NCI-H748 (cell line): Measurements from ENCODE around the gene BUB1B.

Experiments used
- DNase-seq: peaks from one replicate; lab custom pipeline; 2025; ENCODE audit not compliant: unreplicated experiment; lab: John Stamatoyannopoulos, UW

The BUB1B gene

DNA sequence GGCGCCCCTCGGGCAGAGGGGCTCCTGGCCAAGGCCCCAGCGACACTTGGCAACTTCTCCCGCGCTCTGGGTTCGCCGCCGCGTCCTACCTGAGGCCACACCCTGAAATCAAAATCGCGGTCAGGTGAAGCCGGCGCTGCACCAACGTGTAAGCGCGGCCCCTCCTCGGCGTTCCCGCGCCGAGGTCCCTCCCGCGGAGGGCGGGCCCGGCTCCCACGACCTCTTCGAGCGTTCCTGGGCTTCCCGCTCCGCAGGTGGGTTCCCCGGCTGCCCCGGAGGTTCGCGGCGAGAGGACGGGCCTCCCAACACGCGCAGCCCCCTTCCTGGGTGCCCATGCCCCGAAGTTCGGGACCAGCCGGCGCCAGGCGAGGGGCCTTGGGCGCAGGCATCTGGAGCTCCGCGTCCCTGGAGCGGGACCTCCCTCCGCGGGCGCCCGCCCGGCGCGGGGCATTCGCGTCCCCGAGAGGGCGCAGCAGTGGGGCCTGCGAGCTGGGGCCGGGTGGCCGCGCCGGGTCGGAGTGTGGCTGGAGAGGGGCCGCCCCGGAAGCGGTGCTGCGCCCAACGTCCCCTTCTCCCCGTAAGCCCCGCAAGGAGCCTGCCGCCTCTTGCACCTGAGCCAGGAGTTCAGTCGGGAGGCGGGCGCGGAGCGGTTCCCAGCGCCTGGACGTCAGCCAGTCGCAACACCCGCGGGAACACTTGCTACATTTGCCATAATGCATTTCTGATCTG lies 91.7 kb downstream of the BUB1B start:
- DNase-seq, result peak; percentile 72

DNA sequence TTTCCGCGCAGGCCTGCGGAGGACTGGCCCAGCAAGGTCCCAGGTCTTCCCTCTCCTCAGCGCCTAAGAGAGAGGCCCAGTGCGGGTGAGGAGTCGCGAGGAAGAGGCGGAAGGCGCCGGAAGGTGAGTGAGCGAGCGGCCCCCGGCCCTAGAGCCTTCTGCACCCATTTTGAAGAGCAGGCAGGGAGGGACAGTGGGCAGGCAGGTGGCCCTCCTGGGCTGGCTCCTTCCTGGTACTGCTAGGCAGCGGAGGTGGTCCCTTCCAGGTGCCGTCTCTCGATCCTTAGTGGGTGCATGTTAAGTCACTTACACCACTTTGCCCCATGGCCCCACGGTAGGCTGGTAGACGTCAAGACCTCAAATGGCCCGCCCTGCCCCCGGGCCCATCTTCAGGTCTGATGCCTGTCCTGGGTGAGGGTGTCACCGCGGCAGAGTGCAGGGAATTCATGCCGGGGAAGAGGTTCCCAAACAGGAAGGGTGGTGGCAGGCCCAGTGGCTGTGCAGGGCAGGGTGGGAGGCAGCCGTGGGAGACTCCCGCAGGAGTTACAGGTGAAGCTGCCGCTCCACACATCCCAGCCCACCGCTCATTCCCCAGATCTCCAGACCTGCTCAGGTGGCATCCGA lies 92.4 kb downstream of the BUB1B start:
- DNase-seq, result no peak

DNA sequence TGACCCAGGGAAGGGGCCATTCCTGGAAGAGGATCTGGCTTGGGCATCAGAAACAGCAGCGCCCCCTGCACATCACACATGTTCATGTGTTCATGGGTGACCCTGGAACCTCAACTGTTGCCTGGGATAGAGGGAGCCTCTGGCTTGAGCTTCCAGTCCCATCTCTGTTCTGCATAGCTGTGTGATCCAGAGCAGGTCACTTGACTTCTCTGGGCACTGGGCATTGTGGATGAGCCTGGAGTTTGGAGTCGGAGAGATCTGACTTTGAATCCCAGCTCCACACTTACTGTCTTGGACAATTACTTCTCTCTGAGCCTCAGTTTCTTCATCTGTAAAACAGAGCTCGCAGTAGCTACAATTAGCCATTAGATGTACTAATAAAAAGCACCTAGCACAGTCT lies 93.6 kb downstream of the BUB1B start:
- DNase-seq, result no peak

DNA sequence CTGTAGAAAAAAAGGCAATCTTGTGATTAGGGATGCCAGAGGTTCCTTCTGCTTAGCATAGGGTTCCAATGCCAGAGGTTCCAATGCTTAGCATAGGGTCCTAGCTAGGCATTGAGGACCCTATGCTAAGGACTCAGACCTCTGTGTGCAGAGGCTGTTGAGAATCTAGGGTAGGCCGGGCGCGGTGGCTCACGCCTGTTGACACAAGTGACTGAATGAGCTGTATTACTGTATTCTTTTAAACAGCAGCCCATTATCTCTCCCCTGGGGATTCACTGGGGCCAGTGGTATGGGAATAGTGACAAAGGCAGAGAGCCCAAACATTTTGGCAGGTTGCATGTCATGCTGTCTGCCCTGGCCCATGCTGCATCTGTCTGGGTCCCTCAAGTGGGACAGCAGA lies 94.2 kb downstream of the BUB1B start:
- DNase-seq, result peak; percentile 41

DNA sequence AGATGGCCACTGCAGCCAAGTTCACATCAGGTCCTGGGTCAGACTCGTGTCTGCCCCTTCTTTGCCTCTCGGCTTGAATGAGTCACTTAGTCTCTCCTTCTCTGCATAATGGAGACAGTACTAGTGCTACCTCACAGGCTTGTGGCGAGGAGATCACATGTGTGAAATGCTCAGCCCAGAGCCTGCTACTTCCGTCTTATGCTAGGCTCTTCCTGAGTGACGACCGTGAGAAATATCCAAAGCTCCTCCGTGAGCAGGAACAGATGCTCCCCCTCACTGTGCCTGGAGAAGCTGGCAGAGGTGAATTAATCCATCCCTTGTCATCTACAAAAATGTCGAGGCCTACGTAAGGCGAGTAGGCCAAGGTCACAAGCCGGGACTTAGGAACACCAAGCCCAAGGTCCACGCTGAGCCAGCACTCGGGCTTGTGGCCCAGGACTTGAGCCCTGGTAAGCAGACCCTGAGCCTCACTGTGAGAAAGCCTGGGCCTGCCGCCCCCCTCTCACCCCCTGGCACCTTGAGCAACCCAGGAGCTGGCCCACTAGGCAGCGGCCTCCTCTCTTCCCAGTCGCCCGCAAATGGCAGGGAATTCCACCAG lies 95.9 kb downstream of the BUB1B start:
- no peak for DNase-seq

DNA sequence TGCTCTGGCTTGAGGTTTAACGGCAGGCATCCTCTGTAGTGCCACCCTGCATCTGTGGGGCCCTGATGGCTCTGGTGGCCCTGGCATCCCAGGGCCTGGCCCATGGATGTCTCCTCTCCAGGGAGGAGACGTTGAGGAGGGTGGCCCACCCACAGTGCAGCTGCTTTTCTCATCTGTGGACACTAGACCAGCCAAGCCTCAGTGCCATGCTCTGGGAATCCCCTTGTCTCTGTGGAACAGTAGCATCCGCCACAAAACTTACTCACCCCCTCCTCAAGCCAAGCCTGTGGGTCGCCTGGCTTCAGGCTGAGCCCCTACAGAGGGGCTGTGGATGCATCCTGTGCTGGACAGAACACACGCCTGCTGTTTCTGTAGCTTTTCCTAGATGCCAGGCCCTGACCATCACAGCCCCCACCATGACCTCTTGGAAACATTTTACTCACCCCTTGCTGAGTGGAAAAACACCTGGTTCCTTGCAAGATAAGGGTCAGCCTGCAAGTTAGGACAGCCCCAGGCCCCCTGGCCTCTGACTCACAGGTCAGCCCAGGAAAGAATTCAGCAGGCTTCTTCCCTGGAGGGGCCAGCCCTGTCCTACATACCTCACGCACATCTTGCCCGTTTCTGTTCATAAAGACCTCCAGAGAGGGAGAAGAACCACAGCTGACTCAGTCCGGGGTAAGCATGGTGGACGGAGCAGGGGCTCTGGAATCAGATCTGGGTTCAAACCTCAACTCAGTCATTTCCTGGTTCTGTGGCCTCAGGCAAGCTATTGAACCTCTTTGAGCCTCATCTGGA lies 97.0 kb downstream of the BUB1B start:
- no peak for DNase-seq

DNA sequence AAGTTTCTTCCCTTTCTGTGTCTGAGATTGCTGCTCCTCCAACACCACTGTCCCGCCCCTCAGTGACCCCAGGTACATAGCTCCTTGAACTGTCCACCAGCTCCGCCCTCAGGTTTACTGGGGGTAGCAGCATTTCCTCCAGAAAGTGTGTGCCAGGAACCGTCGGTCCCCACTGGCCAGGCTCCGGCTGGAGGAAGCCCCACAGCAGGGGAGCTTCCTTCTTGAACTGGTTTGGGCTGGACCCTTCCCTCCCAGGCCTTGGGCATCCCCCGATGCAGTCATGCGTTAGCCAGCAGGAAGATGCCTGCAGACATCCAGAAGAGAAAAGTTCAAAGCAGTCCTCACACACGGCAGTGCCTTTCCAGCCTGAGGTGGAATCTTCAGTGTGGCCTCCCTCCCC lies 97.7 kb downstream of the BUB1B start:
- DNase-seq, result no peak

DNA sequence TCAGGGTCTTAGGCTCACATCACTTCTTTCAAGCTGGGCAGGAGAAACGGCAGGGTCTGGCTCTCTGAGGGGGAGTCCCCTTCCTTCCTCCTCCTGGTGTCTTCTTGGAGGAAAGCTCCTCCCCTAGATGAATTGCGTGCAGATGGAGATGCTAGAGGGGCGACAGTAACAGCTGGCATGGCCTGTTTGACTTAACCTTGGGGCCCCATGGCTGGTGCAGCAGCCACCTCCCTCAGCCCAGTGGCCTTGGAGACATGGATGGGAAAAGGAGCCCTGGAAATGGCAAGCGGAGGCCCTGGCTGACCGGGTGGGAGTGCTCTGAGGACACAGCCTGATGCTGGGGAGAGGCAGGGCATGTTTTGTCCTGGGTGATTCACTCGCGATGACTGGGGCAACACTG lies 98.2 kb downstream of the BUB1B start:
- no peak for DNase-seq

DNA sequence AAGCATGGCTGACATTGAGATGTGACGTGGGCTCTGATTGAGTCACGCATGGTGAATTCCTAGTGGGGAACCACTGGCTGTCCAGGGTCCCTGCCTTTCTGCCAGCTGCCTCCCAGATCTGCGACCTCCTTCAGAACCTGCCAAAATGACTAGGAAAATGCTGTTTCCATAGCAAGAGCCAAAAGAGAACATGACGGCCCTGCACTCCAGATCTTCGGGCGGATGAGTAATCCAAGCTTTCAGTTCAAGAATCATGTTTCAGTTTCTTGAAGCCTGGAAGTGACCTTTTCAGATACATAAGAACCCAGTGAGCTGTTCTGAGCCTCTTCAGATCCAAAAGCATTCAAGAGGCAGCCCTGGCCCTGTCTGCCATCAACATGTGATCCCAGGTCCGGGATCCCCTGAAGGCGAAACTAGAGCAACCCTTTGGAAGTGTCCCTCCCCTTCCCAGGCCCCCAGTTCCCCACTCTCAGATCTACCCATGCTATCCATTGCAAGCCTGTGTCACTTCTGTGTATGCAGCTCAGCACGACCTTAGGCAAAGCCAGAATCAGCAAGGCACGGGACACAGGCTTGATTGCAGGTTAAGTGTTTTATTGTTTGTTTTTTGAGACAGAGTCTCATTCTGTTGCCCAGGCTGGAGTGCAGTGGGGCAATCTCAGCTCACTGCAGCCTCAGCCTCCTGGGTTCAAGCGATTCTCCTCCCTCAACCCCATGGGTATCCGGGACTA lies 102.3 kb downstream of the BUB1B start:
- DNase-seq, result no peak

DNA sequence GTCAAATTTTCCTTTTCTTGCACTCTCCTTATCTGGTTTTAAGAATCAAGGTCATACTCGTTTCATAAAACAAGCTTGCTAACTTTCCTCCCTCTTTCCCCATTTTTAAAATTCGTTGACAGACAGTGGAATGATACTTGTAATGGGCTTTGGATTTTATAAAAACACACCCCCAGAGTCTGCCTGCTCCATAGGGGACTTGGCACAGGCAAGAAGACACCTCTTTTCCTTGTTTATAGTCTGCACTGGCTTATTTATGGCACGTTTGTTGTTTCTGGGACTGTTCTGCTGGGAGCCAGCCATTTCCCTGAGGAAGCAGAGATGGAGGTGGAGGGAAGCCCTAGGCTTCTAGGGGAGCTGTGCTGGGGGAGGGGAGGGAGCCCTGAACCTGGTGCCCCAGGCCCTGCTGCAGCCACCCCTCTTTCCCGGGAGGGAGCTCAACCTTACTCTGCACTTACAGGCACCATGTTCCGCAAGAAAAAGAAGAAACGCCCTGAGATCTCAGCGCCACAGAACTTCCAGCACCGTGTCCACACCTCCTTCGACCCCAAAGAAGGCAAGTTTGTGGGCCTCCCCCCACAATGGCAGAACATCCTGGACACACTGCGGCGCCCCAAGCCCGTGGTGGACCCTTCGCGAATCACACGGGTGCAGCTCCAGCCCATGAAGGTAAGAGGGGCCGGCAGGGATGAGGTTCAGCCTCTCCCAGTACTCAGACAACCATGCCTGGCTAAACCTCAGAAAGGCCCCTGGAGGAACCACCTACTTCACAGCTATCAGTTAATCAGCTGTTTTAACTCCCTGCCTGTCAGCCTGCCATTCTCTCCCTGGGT lies 103.7 kb downstream of the BUB1B start:
- no peak for DNase-seq

DNA sequence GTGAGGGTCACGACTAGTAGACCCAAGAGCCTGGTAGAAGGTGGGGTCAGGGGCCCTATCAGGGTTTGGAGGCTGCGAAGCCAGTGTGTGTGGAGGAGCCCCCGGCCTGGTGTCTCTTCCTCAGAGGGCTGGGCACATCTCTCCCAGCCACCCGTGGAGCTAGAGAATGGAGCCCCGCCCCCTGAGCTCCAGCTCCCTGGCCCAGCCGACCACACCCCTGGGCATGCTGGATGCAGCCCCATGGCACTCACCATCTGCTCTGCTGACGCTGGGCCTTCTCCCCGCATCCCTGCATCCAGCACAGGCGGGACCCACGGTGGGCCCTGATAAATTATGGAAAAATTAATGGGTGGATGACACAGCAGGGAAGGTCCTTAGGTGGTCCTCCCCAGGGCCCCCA lies 104.5 kb downstream of the BUB1B start:
- DNase-seq, result no peak

DNA sequence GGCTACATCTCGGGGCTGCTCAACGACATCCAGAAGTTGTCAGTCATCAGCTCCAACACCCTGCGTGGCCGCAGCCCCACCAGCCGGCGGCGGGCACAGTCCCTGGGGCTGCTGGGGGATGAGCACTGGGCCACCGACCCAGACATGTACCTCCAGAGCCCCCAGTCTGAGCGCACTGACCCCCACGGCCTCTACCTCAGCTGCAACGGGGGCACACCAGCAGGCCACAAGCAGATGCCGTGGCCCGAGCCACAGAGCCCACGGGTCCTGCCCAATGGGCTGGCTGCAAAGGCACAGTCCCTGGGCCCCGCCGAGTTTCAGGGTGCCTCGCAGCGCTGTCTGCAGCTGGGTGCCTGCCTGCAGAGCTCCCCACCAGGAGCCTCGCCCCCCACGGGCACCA lies 105.0 kb downstream of the BUB1B start:
- no peak for DNase-seq

DNA sequence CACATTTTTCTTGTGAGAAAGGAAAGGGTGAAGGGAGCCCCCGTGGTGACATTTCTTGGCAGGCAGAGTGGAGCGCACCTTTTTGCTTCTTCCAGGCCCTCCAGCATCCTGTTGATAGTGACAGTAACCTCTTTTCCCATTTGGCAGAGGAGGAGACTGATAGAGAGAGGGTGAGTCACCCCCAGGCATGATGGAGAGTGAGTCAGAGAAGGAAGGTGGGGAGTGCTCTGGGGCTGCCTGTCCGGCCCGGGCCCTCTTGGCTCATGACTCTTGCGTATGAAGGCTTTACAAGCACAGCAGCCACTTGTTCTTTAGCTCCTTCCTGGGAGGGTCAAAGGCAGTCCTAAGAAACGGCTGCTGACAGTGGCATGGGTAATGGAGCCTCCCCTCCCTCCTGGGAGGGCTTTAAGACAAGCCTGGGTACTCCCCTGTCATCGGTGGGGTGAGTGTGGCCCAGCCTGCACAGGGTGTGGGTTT lies 106.0 kb downstream of the BUB1B start:
- no peak for DNase-seq

DNA sequence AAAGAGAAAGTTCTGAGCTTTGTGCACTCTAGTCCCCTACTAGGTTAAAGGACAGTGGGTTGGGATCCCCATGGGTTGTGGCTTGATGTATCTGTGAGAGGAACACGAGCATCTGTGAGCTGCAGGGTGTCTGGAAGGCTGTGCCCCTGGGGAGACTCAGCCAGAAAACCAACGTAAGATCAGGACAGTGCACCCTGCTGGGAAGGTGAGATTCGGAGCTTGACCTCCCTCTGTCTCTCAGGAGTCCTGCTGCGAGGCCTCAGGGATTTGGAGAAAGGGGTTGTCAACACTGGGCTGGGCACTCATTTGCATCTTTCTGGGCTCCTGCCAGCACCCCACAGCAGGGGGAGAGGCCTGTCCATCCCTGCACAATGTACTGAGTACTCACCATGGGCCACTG lies 106.8 kb downstream of the BUB1B start:
- DNase-seq, result no peak

DNA sequence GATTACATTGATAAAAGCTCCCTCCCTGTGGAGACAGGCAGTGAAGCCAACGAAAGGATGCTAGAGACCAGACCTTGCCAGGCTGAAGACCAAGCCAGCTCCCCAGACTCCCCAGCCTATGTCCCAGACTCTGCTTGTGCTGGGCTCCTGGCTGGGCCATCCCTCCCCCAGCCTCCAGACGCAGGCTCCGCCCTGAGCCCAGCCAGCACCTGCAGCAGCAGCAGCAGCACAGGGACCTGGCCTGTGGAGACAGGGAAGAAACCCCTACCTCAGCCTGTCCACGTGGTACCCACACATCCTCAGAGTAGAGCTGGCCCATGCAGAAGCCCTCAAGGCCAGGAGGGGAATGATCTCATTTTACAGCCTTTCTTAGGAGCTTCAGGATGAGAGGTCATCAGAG lies 108.7 kb downstream of the BUB1B start:
- no peak for DNase-seq

DNA sequence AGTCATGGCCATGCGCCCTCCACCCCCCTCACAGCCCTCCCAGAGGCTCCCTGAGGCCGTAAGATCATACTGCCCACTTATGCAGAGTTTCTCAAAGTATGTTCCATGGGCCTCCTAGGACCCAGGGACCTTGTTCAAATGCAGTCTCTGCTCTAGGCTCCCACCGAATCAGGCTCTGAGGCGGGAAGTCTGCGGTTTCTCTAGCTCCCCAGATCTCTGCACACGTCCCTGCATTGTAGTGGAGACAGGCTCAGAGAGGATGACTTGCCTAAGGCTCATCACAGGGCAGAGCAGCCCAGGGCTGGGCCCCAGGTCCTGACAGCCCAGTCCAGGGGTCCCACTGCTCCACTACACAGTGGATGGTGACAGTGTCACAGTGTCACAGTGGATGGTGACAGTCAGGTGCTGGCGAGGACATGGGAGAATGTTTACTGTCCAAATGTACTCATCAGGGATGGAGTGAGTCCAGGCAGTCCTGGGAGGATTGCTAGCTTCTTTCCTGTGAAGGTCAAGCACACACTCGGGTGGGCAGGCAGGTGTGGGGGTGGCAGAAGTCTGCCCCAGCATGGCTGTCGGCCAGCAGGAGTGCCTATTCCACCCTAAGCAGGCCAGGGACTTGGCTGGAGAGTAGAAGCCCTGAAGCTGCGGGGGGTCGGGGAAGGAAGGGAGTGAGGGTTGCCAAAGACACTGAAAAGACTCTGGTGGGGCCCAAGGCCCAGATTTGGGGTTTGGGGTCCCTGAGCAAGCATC lies 109.6 kb downstream of the BUB1B start:
- no peak for DNase-seq
